NCI-H2196 treated with DMSO at 0.1 percent for 48 hours (cell line): ENCODE data around the gene RDH16.
"Not testable (repeated sequence)": the region's sequence is repeated elsewhere in the genome, so short reads cannot be mapped to it uniquely, and the experiment has no call there.

Source experiments
- DNase-seq: peaks from one replicate; lab custom pipeline; 2025; ENCODE audit not compliant: unreplicated experiment; lab: John Stamatoyannopoulos, UW

The RDH16 gene

DNA sequence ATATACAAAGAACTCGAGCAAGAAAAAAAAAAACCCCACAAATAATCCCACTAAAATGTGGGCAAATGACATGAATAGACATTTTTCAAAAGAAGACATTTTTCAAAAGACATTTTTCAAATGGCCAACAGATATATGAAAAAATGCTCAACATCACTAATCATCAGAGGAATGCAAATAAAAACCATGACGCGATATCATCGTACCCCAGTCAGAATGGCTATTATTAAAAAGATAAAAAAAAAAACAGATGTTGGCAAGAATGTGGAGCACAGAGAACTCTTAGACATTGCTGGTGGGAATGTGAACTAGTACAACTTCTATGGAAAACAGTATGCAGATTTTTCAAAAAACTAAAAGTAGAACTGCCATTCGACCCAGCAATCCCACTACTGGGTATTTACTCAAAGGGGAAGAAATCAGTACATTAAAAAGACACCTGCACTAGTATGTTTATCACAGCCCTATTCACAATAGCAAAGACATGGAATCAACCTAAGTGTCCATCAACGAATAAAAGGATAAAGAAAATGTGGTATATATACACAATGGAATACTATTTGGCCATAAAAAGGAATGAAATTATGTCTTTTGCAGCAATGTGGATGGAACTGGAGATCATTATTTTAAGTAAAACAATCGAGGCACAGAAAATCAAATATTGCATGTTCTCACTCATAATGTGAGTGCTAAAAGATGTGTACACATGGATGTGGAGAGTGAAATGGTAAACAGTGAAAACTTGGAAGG, 32.6 kb upstream of the RDH16 start:
- no peak for DNase-seq

DNA sequence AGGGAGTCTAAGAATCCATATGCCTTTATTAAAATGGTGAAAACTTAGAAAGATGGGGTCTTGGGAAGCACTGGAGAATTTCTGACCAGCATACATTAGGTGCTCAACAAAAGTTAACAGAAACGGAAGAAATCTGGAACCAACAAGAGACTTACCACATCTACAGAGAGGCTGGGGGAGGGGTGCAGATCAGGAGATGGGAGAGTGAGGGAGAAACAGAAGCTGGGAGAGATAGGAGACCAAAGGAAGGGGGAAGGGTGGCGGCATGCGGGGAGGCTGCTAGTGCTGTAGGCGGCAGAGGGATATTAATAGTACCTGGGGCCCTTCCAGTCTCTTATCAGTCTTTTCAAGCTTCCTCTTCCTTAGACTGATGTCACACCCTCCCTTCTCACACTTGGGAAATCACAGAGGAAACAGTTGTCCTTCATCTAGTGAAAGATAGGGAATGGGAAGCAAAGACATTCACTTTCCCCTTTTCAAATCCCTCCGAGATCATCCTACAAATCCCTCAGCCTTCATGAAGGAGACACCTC, 30.9 kb upstream of the RDH16 start:
- DNase-seq: no peak

DNA sequence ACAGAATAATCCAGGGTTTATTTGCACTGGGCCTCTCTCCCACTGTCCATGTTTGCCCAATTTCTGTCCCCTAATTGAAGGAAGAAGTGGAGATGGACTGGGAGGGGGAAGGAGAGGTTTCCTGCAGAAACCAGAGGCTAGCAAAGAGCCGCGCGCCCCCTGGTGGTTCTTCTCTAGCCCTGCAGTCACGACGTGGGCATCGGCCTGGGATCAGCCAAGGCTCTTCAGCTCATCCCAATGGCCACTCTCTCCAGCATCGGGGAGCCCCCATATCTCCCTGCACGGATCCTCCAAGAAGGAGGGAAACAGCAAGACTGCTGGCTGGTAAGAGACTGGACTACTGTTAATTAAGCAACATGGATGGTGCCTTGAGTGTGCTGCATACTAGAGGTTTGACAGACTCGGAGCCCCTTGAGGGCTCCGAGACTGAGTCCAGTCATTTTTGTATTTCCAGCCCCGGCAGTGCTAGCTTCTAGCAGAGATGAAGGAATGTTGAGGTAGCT, 30.2 kb upstream of the RDH16 start:
- DNase-seq: peak; percentile 84

DNA sequence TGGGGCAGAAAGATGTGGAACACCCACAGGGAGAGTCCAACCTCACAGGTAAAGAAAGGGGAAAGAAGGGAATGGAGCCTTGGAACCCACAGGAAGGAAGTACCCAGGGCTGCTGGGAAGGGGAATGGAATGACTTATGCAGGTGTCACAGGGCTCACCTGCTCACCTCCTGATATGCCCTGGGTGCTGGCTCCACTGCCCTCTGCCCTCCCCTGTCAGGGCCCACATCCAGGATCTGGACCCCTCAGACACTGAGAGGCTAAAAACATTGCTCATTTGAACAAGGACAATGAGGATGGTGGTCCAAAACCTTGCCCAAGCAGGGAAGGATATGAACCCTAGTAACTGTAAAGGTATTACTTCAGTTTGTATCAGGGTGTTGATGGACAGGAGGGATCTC, 29.6 kb upstream of the RDH16 start:
- DNase-seq: no peak

DNA sequence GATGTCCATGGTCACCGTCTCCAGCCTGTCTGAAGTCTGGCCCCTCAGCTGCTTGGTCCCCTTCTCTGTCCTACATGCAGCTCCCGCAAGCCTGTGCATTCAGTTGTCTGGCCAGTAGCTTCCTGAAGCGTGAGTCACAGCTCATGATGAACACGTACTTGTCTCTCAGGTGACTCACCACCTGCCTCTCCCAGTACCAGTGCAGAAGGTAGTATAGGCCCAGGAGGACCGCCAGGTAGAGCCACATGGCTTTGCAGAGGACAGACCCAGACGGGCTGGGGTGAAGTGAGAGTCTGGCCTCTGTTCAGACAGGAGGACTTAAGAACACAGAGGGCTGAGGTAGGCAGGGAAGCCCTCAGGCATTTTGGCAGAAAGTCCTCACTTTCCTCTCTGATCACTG, 28.3 kb upstream of the RDH16 start:
- DNase-seq: peak; percentile 73

DNA sequence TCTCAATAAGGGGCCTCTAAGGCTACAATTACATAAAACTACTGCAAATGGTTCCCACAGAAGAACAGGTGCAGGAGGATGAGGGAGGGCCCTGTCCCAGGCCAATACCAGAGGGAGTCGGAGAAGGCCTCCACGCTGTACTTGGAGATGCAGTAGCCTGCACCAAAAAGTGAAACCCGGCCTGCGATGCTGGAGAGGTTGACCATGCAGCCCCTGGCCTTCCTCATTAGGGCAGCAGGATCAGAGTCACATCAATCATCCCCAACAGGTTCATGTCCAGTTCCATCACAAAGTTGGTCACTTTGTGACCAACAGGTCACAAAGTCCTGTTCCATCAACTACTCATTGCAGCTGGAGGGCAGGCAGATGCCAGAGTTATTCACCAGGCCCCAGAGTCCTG, 26.0 kb upstream of the RDH16 start:
- no peak for DNase-seq

DNA sequence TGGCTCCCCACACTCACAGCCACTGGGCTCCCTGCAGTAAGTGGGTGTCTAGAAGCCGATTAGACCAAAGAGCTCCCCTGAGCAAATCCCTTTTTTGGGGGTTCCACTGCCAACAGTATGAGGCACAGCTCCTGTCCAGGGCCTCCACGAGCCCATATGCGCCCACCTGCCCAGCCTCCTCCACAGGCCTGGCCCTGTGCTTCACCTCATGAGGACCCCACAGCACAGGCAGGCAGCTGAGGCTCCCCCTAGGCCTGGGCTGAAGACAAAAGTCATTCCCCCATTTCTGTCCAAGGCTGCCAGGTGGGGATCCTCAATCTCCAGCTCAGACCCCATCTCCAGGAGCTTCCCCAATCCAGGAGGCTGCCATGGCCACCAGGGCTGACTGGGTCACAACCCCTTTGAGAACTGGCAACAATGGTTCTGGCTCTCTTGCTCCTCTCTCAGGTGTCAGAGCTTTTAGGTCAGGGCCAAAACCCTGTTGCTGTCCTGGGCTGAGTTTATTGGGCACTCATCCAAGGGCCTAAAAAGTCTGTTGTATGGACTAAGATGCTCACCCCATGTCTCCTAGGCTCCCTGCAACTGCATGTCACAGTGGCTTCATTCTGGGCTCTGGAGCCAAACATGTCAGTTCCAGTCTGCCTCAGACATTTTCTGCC, 25.3 kb upstream of the RDH16 start:
- DNase-seq: not testable (repeated sequence)

DNA sequence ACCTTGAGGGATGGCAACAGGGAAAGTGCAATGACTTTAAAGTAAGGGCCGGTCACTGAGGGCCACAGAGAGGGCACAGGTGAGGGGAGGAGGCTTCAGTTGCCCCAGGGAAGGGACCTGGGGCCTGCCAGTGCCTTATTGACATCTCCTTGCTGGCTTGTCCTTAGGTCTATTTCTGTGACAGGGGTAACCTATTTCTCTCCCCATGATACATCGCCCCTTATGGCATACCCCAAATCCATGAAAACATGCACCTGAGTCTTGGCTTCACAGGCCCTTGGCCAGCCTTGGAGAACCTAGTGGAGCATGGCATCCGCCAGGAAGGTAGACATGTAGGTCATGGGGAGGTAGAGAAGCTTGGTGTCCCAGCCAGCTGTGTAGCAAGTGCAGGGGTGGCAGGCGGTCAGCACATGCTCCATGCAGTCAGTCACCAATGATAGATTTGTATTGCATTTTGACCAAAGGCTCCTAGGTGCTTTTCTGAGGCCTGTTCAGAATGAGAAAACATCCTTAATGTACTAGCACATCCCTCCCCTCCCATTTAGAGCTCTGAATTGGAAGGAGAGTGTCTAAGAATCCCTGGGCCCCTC, 23.6 kb upstream of the RDH16 start:
- DNase-seq: no peak

DNA sequence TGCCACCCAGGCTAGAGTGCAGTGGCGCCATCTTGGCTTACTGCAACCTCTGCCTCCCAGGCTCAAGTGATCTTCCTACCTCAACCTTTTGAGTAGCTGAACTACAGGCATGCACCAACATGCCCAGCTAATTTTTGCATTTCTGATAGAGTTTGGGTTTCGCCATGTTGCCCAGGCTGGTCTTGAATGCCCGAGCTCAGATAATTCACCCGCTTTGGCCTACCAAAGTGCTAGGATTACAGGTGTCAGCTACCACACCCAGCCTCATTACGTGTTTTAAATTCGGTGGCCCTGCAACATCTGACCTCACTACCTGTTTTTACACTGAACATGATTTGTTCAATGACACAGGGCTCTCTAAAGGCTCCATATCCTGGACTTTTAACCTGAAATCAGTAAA, 22.9 kb upstream of the RDH16 start:
- no peak for DNase-seq

DNA sequence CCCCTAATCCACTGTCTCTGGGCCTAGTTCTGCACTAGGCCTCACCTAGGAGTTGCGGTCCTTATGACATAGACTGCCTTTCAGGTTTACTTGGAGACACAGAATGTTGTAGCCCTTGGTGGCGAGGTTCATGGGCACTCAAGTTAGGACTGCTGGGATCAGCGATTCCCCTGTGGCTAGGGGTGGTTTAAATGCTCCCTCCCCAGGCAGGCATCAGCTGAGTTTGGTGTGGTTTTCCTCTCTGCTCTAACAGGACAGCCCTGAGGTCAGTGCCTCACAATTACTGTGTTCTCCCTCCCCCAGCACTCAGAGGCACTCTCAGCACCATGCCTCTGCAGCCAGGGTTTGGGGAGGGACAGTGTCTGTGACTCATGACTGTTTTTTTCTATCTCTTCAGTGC, 22.2 kb upstream of the RDH16 start:
- no peak for DNase-seq

DNA sequence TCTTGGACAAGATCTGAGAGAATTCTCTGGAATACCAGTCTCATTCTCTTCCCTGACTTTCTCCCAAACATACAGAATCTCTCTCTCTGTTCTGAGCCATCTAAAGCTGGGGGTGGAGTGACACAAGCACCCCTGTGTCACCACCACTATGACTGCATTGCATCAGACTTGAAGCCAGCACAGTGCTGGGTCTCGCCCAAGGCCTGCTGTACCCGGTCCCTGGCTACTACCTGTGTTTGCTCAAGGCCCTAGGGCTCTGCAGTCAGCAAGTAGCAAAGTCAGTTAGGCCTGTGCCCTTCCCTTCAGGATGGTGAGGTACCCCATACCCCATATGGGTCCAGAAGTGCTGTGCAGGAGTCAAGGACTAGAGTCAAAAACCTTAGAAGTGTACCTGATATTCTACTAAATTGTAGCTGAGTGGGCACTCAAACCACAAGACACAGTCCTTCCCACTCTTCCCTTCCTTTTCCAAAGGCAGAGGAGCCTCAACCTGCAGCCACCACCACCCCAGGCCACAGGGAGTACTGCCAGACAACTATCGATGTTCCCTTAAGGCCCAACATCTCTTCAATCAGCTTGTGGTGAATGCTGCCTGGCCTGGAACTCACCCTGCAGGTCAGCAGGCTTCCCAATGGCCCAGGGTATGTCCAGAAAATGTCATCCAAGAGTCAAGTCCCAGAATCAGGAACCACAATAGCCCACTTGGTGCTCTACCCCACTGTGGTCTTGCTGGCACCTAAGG, 21.2 kb upstream of the RDH16 start:
- DNase-seq: no peak

DNA sequence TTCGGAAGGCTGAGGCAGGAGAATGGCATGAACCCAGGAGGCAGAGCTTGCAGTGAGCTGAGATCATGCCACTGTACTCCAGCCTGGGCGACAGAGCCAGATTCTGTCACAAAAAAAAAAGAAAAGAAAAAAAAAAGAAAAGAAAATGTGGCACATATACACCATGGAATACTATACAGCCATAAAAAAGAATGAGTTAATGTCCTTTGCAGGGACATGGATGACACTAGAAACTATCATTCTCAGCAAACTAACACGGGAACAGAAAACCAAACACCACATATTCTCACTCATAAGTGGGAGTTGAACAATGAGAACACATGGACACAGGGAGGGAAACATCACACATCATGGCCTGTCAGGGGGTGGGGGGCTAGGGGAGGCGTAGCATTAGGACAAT, 20.0 kb upstream of the RDH16 start:
- DNase-seq: not testable (repeated sequence)

DNA sequence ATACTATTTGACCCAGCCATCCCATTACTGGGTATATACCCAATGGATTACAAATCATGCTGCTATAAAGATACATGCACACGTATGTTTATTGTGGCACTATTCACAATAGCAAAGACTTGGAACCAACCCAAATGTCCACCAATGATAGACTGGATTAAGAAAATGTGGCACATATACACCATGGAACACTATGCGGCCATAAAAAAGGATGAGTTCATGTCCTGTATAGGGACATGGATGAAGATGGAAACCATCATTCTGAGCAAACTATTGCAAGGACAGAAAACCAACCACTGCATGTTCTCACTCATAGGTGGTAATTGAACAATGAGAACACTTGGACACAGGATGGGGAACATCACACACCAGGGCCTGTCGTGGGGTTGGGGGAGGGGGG, 16.8 kb upstream of the RDH16 start:
- not testable (repeated sequence) for DNase-seq

DNA sequence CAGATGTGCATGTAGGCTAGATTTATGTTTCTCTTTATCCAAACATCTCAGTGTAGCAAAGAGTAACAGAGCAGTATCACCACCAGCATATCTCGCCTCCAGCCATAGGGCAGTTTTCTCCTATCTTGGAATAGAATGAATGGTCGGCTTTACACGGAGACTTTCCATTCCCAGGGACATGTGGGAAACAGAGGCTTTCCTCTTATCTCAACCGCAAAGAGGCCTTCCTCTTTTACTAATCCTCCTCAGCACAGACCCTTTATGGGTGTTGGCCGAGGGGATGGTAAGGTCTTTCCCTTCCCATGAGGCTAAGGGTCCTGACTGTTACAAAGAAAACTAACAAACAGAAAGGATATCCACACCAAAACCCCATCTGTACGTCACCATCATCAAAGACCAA, 11.5 kb upstream of the RDH16 start:
- not testable (repeated sequence) for DNase-seq

DNA sequence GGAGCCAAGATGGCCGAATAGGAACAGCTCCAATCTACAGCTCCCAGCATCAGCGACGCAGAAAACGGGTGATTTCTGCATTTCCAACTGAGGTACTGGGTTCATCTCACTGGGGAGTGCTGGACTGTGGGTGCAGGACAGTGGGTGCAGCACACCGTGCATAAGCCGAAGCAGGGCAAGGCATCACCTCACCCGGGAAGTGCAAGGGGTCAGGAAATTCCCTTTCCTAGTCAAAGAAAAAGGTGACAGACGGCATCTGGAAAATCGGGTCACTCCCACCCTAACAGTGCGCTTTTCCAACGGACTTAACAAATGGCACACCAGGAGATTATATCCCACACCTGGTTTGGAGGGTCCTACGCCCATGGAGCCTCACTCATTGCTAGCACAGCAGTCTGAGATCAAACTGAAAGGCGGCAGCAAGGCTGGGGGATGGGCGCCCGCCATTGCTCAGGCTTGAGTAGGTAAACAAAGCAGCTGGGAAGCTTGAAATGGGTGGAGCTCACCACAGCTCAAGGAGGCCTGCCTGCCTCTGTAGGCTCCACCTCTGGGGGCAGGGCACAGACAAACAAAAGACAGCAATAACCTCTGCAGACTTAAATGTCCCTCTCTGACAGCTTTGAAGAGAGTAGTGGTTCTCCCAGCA, 8.7 kb upstream of the RDH16 start:
- not testable (repeated sequence) for DNase-seq

DNA sequence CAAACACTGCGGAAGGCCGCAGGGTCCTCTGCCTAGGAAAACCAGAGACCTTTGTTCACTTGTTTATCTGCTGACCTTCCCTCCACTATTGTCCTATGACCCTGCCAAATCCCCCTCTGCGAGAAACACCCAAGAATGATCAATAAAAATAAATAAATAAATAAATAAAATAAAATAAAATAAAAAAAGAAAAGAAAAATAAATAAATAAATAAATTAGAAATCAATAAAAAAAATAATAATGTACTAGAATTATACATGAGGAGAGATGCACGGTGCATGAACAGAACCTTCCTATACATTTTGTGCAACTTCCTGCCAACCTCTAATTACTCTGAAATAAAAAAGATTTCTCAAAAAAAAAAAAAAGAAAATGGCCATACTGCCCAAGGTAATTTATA, 7.7 kb upstream of the RDH16 start:
- not testable (repeated sequence) for DNase-seq

DNA sequence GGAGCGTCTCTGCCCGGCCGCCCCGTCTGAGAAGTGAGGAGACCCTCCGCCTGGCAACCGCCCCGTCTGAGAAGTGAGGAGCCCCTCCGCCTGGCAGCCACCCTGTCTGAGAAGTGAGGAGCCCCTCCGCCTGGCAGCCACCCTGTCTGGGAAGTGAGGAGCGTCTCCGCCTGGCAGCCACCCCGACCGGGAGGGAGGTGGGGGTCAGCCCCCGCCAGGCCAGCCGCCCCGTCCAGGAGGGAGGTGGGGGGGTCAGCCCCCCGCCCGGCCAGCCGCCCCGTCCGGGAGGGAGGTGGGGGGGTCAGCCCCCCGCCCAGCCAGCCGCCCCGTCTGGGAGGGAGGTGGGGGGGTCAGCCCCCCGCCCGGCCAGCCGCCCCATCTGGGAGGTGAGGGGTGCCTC, 6.1 kb upstream of the RDH16 start:
- DNase-seq: not testable (repeated sequence)

DNA sequence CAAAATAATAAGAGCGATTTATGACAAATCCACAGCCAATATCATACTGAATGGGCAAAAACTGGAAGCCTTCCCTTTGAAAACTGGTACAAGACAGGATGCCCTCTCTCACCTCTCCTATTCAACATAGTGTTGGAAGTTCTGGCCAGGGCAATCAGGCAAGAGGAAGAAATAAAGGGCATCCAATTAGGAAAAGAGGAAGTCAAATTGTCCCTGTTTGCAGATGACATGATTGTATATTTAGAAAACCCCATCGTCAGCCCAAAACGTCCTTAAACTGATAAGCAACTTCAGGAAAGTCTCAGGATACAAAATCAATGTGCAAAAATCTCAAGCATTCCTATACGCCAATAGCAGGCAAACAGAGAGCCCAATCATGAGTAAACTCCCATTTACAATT, 4.8 kb upstream of the RDH16 start:
- DNase-seq: not testable (repeated sequence)

DNA sequence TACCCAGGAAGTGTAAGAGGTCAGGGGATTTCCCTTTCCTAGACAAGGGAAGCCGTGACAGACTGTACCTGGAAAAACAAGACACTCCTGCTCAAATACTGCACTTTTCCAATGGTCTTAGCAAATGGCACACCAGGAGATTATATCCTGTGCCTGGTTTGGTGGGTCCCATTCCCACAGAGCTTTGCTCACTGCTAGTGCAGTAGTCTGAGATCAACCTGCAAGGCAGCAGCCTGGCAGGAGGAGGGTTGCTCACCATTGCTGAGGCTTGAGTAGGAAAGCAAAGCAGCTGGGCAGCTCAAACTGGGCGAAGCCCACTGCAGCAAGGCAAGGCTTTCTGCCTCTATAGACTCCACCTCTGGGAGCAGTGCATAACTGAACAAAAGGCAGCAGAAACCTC, 1.0 kb upstream of the RDH16 start:
- DNase-seq: no peak

DNA sequence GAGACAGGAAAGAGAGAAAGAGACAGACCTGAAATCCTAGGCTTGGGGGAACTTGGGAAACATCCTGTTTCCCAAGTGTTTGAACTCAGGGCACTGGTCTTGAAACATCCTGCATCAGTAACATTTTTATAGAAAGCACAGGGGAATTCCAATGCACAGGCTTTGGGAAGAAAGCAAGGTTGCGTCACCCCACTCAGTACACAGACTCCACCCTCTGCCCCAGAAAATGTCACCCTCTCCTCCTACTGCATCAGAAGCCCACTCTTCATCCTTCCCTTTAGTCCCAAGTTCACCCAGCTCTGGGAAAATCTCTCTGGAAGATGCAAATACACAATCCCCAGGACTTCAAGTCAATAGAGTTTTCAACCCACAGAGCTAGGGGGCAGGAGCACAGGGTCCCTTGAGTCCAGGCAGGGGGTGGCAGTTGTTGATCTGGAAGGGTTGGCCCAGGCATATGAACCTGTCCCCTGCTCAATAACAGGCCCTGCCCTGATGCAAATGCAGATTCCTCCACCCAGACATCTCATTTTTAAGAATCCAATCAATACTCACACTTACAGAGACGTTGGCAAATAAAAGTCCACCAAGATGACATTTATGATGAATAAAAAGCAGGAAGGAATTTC, 1.7 kb downstream of the RDH16 start:
- DNase-seq: no peak
